Measurements from ENCODE around the gene CALD1.

GRCh38 chr7:134986363-134987251 lies 207.2 kb downstream of the CALD1 start, which contains the start of gene AGBL3:
- peak; percentile 39 to 80 (median 72) for TF ChIP-seq CTCF (IDR thresholded peaks at IDR 0.05)
- peak; percentile 63 to 92 (median 85) for TF ChIP-seq POLR2A (IDR thresholded peaks at IDR 0.05)

Data from body of pancreas (tissue), 4 donors.